ENCODE results near the gene ARID3A. TPM values are rescaled to one million over a fixed set of nuclear protein-coding genes. Genes with fewer than 3 reads are reported as not detected.

Gene ARID3A
- total RNA-seq, 2 experiments from 2014 or later: 9.9 to 21.6 TPM

DNA sequence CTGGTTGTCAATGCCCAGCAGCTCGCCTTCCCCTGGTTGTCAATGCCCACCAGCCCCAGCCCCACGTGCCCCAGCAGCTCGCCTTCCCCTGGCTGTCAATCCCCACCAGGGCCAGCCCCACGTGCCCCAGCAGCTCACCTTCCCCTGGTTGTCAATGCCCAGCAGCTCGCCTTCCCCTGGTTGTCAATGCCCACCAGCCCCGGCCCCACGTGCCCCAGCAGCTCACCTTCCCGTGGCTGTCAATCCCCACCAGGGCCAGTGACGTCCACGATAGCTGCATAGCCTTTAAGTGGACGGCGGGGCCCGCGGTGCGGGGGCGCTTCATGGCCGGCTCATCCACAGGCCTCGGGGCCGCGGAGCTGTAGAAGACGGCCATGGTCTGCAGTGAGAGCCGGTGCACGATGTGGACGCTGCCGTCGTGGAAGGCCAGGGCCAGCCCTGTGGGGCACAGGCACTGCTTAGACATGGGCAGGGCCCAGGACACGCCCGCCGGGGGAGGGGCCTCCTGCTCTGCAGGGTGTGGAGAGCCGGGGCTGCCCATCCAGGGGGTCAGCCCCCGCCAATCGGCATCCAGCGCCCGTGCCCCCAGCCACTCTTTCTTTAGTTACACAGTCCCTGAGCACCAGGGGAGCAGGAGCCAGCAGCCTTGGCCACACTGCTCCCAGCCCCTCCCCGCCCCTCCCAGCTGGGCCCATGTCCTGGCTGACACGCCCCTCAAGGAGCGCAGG is 46.0 kb upstream of the ARID3A start:
- ChIA-PET POLR2A (interaction anchor here (1.2 kb wide), 1 partner anchor 14 kb away, joined by 3 read pairs; the partner anchor contains the start of gene RNU6-9), CTCF (ENCODE audit: unreplicated experiment) (interaction anchor here (0.6 kb wide), 1 partner anchor 250 kb away, joined by 3 read pairs; no protein-coding TSS in a partner anchor)
- Histone ChIP-seq H3K4me1 (ENCODE audit: insufficient read depth, low read length, poor library complexity, severe bottlenecking) (no peaks in the 10 kb centered on the region), H3K4me3 (ENCODE audit: low read depth, low read length, poor library complexity, severe bottlenecking) (no peak overlapping the region), H3K79me2 (ENCODE audit: insufficient read depth, low read depth, low read length) (no peaks in the 10 kb centered on the region), H2AFZ (ENCODE audit: low read length) (no peak overlapping the region), H4K20me1 (ENCODE audit: insufficient read depth, low read length) (no peaks in the 10 kb centered on the region), H3K9me3 (ENCODE audit: low read length) (no peaks in the 10 kb centered on the region), H3K36me3 (ENCODE audit: insufficient read depth, low read length) (peaks cover 36% of the 10 kb centered on the region), H3K27ac (ENCODE audit: low read depth, low read length, poor library complexity, severe bottlenecking) (no peak overlapping the region), H3K9me2 (ENCODE audit: insufficient read depth, low read length) (no peaks in the 10 kb centered on the region), H3K4me2 (ENCODE audit: low read length) (no peak overlapping the region)
- no peak for DNase-seq (ENCODE audit: low spot score)
- TF ChIP-seq, protein P1, sequence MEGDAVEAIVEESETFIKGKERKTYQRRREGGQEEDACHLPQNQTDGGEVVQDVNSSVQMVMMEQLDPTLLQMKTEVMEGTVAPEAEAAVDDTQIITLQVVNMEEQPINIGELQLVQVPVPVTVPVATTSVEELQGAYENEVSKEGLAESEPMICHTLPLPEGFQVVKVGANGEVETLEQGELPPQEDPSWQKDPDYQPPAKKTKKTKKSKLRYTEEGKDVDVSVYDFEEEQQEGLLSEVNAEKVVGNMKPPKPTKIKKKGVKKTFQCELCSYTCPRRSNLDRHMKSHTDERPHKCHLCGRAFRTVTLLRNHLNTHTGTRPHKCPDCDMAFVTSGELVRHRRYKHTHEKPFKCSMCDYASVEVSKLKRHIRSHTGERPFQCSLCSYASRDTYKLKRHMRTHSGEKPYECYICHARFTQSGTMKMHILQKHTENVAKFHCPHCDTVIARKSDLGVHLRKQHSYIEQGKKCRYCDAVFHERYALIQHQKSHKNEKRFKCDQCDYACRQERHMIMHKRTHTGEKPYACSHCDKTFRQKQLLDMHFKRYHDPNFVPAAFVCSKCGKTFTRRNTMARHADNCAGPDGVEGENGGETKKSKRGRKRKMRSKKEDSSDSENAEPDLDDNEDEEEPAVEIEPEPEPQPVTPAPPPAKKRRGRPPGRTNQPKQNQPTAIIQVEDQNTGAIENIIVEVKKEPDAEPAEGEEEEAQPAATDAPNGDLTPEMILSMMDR (conservative IDR thresholded peaks at IDR 0.05; ENCODE audit: low read length): no peak
- TF ChIP-seq EZH2phosphoT487 (IDR thresholded peaks at IDR 0.05; ENCODE audit: borderline replicate concordance, low read depth, low read length): no peak
- intact Hi-C loops (cut with micrococcal nuclease; ENCODE audit: unreplicated experiment): no loop called here
- no TSS peak for BruUV-seq (replicated peaks)

DNA sequence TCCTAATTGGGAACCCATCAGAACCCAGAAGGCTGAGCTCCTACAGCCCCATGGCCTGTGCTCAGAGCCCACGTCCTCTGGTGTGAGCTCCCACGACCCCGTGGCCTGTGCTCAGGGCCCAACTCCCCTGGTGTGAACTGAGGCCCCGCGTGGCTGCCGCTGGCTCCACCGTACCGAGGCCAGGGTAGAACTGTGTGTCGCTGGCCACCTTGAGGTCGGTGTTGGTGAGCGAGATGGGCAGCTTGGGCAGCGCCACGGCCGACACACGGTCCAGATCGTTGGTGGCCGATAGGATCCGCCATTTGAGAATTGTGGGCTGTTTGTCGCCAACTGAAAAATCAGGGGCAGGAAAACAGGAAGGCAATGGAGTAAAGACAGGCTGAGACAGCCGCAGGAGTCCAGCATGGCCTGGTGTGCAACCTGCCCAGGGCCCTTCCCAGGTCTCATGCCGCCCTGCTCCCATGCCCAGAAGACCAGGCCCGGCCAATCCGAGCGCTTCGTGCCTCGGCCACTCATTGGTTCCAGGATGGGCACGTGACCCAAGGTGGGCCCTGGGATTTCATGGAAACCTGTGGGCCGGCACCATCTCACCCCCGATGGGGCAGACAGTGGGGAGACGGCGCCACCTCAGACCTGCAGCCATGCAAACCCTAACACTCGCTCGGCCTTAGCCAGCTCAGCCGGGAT is 44.3 kb upstream of the ARID3A start:
- CTCF ChIA-PET (ENCODE audit: unreplicated experiment): no interaction called here
- H3K79me2 ChIP-seq (ENCODE audit: insufficient read depth, low read depth, low read length): no peaks in the 10 kb centered on the region
- no TSS peak for BruUV-seq (replicated peaks)
- intact Hi-C loops (cut with micrococcal nuclease; ENCODE audit: unreplicated experiment): no loop called here
- H3K4me1 ChIP-seq (ENCODE audit: insufficient read depth, low read length, poor library complexity, severe bottlenecking): no peaks in the 10 kb centered on the region
- H3K9me3 ChIP-seq (ENCODE audit: low read length): no peaks in the 10 kb centered on the region
- no peaks in the 10 kb centered on the region for H3K9me2 ChIP-seq (ENCODE audit: insufficient read depth, low read length)
- H3K36me3 ChIP-seq (ENCODE audit: insufficient read depth, low read length): peaks cover 33% of the 10 kb centered on the region
- no peak overlapping the region for H3K27ac ChIP-seq (ENCODE audit: low read depth, low read length, poor library complexity, severe bottlenecking)
- POLR2A ChIA-PET: interaction anchor here (0.7 kb wide), 1 partner anchor 119 kb away, joined by 3 read pairs; no protein-coding TSS in a partner anchor
- no peaks in the 10 kb centered on the region for H4K20me1 ChIP-seq (ENCODE audit: insufficient read depth, low read length)
- H2AFZ ChIP-seq (ENCODE audit: low read length): no peak overlapping the region
- TF ChIP-seq, protein P1 (conservative IDR thresholded peaks at IDR 0.05; ENCODE audit: low read length): no peak
- TF ChIP-seq EZH2phosphoT487 (IDR thresholded peaks at IDR 0.05; ENCODE audit: borderline replicate concordance, low read depth, low read length): no peak
- no peak for DNase-seq (ENCODE audit: low spot score)
- no peak overlapping the region for H3K4me3 ChIP-seq (ENCODE audit: low read depth, low read length, poor library complexity, severe bottlenecking)
- no peak overlapping the region for H3K4me2 ChIP-seq (ENCODE audit: low read length)
